SU-DHL-6 (cell line): ENCODE data around the gene CMPK1.

Experiments used
- H2AFZ ChIP-seq: fragments of 200-600 bp; sonication (generic); 2 replicates; pipeline ENCODE4 v1.6.1; 2014; ENCODE audit warnings: low read depth, mild to moderate bottlenecking, moderate library complexity, mixed read lengths, antibody characterized with exemption, low read length; ENCODE audit not compliant: severe bottlenecking
- H3F3A ChIP-seq: fragments of 200-600 bp; shearing (Covaris generic); 2 replicates; pipeline ENCODE4 v1.6.0; 2016; ENCODE audit warnings: antibody characterized with exemption, mild to moderate bottlenecking; ENCODE audit not compliant: insufficient read depth
- H3K27ac ChIP-seq: fragments of 200-600 bp; sonication (generic); 2 replicates; pipeline ENCODE4 v1.5.1; 2016; ENCODE audit warnings: low read depth, mild to moderate bottlenecking, low read length, moderate library complexity, mixed read lengths
- H3K27me3 ChIP-seq: fragments of 200-600 bp; sonication (generic), shearing (Covaris generic); 2 replicates; pipeline ENCODE4 v1.6.0; 2014; ENCODE audit warnings: mild to moderate bottlenecking, low read length
- H3K36me3 ChIP-seq: fragments of 200-600 bp; sonication (generic); 2 replicates; pipeline ENCODE4 v1.6.1; 2014; ENCODE audit warnings: mild to moderate bottlenecking, low read length, mixed read lengths
- H3K4me2 ChIP-seq: fragments of 300-600, 200-600 bp; shearing (Covaris generic), sonication (generic); 2 replicates; pipeline ENCODE4 v1.6.0; 2014; ENCODE audit warnings: low read length, low read depth, mild to moderate bottlenecking; ENCODE audit not compliant: poor library complexity, severe bottlenecking
- H3K4me3 ChIP-seq: fragments of 200-600 bp; sonication (generic); 2 replicates; pipeline ENCODE4 v1.5.1; 2014; ENCODE audit warnings: antibody characterized with exemption, low read length, mild to moderate bottlenecking, mixed read lengths; ENCODE audit not compliant: insufficient read depth, poor library complexity, severe bottlenecking
- H3K79me2 ChIP-seq: fragments of 200-600 bp; sonication (generic); 2 replicates; pipeline ENCODE4 v1.6.1; 2014; ENCODE audit warnings: mild to moderate bottlenecking, low read length, moderate library complexity; ENCODE audit not compliant: insufficient read depth
- H3K9ac ChIP-seq: fragments of 200-600 bp; sonication (generic); 2 replicates; pipeline ENCODE4 v1.7.0; 2014; ENCODE audit warnings: mild to moderate bottlenecking, low read length
- H3K9me2 ChIP-seq: fragments of 200-600 bp; sonication (generic); replicated peaks from 2 replicates; pipeline ENCODE4 v1.6.1; 2014; ENCODE audit warnings: low read length; ENCODE audit not compliant: insufficient read depth
- H3K9me3 ChIP-seq: fragments of 200-600 bp; sonication (generic); 2 replicates; pipeline ENCODE4 v1.6.1; 2014; ENCODE audit warnings: low read length, mixed read lengths; ENCODE audit not compliant: insufficient read depth
- H4K20me1 ChIP-seq: fragments of 200-600 bp; sonication (generic); 2 replicates; pipeline ENCODE4 v1.6.1; 2014; ENCODE audit warnings: low read depth, mild to moderate bottlenecking, antibody characterized with exemption, low read length, moderate library complexity, mixed read lengths
- CTCF ChIP-seq: fragments of 200-600 bp; sonication (generic); IDR thresholded peaks from one replicate; pipeline ENCODE4 v1.5.1; 2017; ENCODE audit warnings: antibody characterized with exemption, mild to moderate bottlenecking, low read length, moderate library complexity; ENCODE audit not compliant: insufficient read depth, poor library complexity, severe bottlenecking
- EZH2phosphoT487 ChIP-seq: fragments of 200-600 bp; sonication (generic), shearing (Covaris generic); conservative IDR thresholded peaks from 2 replicates; pipeline ENCODE4 v1.6.1; 2018; ENCODE audit warnings: mild to moderate bottlenecking, antibody characterized with exemption, low read length, moderate library complexity, mixed read lengths

The CMPK1 gene

GRCh38 chr1:47395433-47395832 is 61.8 kb downstream of the CMPK1 start:
- Histone ChIP-seq H3K27me3 (no peaks in the 10 kb centered on the region), H3K27ac (no peak overlapping the region), H3K9me2 (no peaks in the 10 kb centered on the region), H3K36me3 (no peaks in the 10 kb centered on the region), H4K20me1 (no peaks in the 10 kb centered on the region), H3K4me2 (no peak overlapping the region), H3K79me2 (no peaks in the 10 kb centered on the region), H3K9me3 (no peaks in the 10 kb centered on the region), H3K9ac (no peak overlapping the region), H2AFZ (no peak overlapping the region), H3F3A (no peaks in the 10 kb centered on the region), H3K4me3 (no peak overlapping the region)
- TF ChIP-seq EZH2phosphoT487 (no peak), CTCF (no peak)

- H3F3A ChIP-seq, result no peaks in the 10 kb centered on the region
- no peaks in the 10 kb centered on the region for H4K20me1 ChIP-seq
- no peak overlapping the region for H3K27ac ChIP-seq
- no peaks in the 10 kb centered on the region for H3K9me3 ChIP-seq
- H3K79me2 ChIP-seq, result no peaks in the 10 kb centered on the region
- no peaks in the 10 kb centered on the region for H3K36me3 ChIP-seq
- no peak overlapping the region for H3K4me2 ChIP-seq
- H3K4me3 ChIP-seq, result no peak overlapping the region
- H3K27me3 ChIP-seq, result no peaks in the 10 kb centered on the region
- no peak overlapping the region for H2AFZ ChIP-seq
- H3K9me2 ChIP-seq, result no peaks in the 10 kb centered on the region
- H3K9ac ChIP-seq, result no peak overlapping the region
- TF ChIP-seq CTCF (no peak), EZH2phosphoT487 (no peak)
These were observed 63.1 kb downstream of the CMPK1 start for GRCh38 chr1:47396671-47397196.

- no peaks in the 10 kb centered on the region for H3K27me3 ChIP-seq
- H3K79me2 ChIP-seq, result no peaks in the 10 kb centered on the region
- no peak for TF ChIP-seq EZH2phosphoT487
- TF ChIP-seq CTCF, result no peak
- H3K4me2 ChIP-seq, result no peak overlapping the region
- no peak overlapping the region for H3K27ac ChIP-seq
- no peaks in the 10 kb centered on the region for H3K9me3 ChIP-seq
- H2AFZ ChIP-seq, result no peak overlapping the region
- no peaks in the 10 kb centered on the region for H4K20me1 ChIP-seq
- H3K9me2 ChIP-seq, result no peaks in the 10 kb centered on the region
- H3K4me3 ChIP-seq, result no peak overlapping the region
- H3K9ac ChIP-seq, result no peak overlapping the region
- no peaks in the 10 kb centered on the region for H3K36me3 ChIP-seq
- H3F3A ChIP-seq, result no peaks in the 10 kb centered on the region
These were observed 65.7 kb downstream of the CMPK1 start for GRCh38 chr1:47399138-47399845.

GRCh38 chr1:47399846-47400155 is 66.2 kb downstream of the CMPK1 start:
- H3K9me2 ChIP-seq, result no peaks in the 10 kb centered on the region

More at GRCh38 chr1:47399846-47400155, 66.2 kb downstream of the CMPK1 start:
- H3K79me2 ChIP-seq, result no peaks in the 10 kb centered on the region
- no peak for TF ChIP-seq EZH2phosphoT487
- no peak for TF ChIP-seq CTCF
- H4K20me1 ChIP-seq, result no peaks in the 10 kb centered on the region
- no peaks in the 10 kb centered on the region for H3K27me3 ChIP-seq
- H3K9ac ChIP-seq, result no peak overlapping the region
- H3F3A ChIP-seq, result no peaks in the 10 kb centered on the region
- no peak overlapping the region for H2AFZ ChIP-seq
- H3K4me3 ChIP-seq, result no peak overlapping the region
- no peak overlapping the region for H3K4me2 ChIP-seq
- no peaks in the 10 kb centered on the region for H3K9me3 ChIP-seq
- no peaks in the 10 kb centered on the region for H3K36me3 ChIP-seq
- H3K27ac ChIP-seq, result no peak overlapping the region
